Astrocyte (in vitro differentiated cells and primary cell): ENCODE measurements around the gene ACTL8.

ENCODE experiments used
- EZH2 ChIP-seq: IDR thresholded peaks from 2 replicates; pipeline ENCODE4 v1.6.1; 2012; ENCODE audit warnings: mild to moderate bottlenecking, low read length, inconsistent platforms; ENCODE audit not compliant: insufficient read depth
- TF ChIP-seq, protein P1 (sequence below): IDR thresholded peaks from 2 replicates; pipeline ENCODE4 v1.5.1; 2011; ENCODE audit warnings: low read depth, mild to moderate bottlenecking, inconsistent platforms, low read length, moderate library complexity; ENCODE audit not compliant: insufficient read depth

DNA sequence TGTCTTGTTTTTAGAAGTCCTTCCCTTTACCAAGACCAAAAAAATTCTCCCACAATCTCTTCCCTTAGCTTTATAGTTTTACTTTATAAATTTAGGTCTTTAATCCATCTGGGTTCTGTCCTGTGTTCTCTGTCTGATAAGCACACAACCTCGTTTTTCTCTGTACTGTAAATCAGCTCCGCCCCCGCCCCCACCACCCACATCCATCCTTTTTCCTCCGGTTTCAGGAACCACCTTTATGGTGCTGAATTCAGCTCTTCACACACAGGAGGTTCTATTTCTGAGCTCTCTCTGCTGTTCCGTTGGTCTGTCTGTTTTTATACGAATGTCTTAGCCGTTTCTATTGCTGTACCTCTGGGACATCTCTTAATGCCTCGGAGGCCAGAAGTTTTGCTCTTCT is 44.5 kb downstream of the ACTL8 start:
- TF ChIP-seq EZH2: no peak
- TF ChIP-seq, protein P1, sequence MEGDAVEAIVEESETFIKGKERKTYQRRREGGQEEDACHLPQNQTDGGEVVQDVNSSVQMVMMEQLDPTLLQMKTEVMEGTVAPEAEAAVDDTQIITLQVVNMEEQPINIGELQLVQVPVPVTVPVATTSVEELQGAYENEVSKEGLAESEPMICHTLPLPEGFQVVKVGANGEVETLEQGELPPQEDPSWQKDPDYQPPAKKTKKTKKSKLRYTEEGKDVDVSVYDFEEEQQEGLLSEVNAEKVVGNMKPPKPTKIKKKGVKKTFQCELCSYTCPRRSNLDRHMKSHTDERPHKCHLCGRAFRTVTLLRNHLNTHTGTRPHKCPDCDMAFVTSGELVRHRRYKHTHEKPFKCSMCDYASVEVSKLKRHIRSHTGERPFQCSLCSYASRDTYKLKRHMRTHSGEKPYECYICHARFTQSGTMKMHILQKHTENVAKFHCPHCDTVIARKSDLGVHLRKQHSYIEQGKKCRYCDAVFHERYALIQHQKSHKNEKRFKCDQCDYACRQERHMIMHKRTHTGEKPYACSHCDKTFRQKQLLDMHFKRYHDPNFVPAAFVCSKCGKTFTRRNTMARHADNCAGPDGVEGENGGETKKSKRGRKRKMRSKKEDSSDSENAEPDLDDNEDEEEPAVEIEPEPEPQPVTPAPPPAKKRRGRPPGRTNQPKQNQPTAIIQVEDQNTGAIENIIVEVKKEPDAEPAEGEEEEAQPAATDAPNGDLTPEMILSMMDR: no peak
